IMR-90 (cell line): ENCODE results near the gene OR2J3.
"Not testable (repeated sequence)": the region's sequence is repeated elsewhere in the genome, so short reads cannot be mapped to it uniquely, and the experiment has no call there.

Experiments
- BHLHE40 ChIP-seq: fragments of 150-350 bp; IDR thresholded peaks from 2 replicates; pipeline ENCODE4 v1.6.1; 2016; ENCODE audit warnings: mild to moderate bottlenecking, low read depth, low read length
- CHD1 ChIP-seq: IDR thresholded peaks from 2 replicates; pipeline ENCODE4 v1.6.1; 2012; ENCODE audit warnings: low read depth, low read length, improper control_type of control experiment
- FOS ChIP-seq: fragments of 150-350 bp; IDR thresholded peaks from 2 replicates; pipeline ENCODE4 v1.6.1; 2016; ENCODE audit warnings: low read depth, low read length
- NFE2L2 ChIP-seq: fragments of 150-350 bp; IDR thresholded peaks from 2 replicates; pipeline ENCODE4 v1.6.1; 2016; ENCODE audit warnings: low read depth, mild to moderate bottlenecking, low read length
- RCOR1 ChIP-seq: IDR thresholded peaks from 2 replicates; pipeline ENCODE4 v1.6.1; 2012; ENCODE audit warnings: mild to moderate bottlenecking, low read length, improper control_type of control experiment; ENCODE audit not compliant: insufficient replicate concordance
- RFX5 ChIP-seq: IDR thresholded peaks from 2 replicates; pipeline ENCODE4 v1.8.0; 2012; ENCODE audit warnings: low read depth, mild to moderate bottlenecking, low read length, moderate library complexity
- USF2 ChIP-seq: fragments of 150-350 bp; IDR thresholded peaks from 2 replicates; pipeline ENCODE4 v1.6.1; 2017; ENCODE audit warnings: mild to moderate bottlenecking, antibody characterized with exemption, low read length, low read depth
- TF ChIP-seq, protein P1 (sequence below): conservative IDR thresholded peaks from 2 replicates; pipeline ENCODE4 v1.5.1; 2012; ENCODE audit warnings: mild to moderate bottlenecking, low read depth, low read length, improper control_type of control experiment

DNA sequence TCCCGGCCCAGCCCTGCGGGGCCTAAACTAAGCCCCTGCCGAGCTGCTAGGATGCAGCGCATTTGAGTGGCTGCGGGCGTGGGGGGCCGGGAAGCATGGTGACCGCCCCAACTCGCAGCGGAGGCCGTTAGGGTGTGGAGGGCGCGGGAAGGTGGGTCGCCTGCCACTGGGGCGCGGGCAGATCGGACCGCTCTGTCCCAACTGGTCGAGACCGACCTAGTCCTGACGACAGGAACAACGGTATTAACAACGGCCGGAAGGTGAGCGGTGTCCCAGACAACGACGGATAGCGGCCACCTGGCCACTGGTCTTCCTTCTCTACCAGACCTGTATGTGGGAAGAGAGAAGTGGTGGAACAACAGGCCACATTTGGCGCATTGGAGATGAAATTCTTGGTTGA lies 52.1 kb downstream of the OR2J3 start:
- TF ChIP-seq, protein P1, sequence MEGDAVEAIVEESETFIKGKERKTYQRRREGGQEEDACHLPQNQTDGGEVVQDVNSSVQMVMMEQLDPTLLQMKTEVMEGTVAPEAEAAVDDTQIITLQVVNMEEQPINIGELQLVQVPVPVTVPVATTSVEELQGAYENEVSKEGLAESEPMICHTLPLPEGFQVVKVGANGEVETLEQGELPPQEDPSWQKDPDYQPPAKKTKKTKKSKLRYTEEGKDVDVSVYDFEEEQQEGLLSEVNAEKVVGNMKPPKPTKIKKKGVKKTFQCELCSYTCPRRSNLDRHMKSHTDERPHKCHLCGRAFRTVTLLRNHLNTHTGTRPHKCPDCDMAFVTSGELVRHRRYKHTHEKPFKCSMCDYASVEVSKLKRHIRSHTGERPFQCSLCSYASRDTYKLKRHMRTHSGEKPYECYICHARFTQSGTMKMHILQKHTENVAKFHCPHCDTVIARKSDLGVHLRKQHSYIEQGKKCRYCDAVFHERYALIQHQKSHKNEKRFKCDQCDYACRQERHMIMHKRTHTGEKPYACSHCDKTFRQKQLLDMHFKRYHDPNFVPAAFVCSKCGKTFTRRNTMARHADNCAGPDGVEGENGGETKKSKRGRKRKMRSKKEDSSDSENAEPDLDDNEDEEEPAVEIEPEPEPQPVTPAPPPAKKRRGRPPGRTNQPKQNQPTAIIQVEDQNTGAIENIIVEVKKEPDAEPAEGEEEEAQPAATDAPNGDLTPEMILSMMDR, result not testable (repeated sequence)
- not testable (repeated sequence) for TF ChIP-seq RCOR1, CHD1, BHLHE40, USF2, RFX5, NFE2L2, FOS
